Neuronal stem cell (in vitro differentiated cells): ENCODE measurements around the gene CNPY1.

Source experiments
- DNase-seq: peaks from one replicate; pipeline ENCODE4 v3.0.0-alpha.2; 2013; ENCODE audit warnings: low spot score
- H2AFZ ChIP-seq: one replicate; pipeline ENCODE4 v1.6.1; 2013; ENCODE audit warnings: mild to moderate bottlenecking, low read length, inconsistent platforms
- H2AK5ac ChIP-seq: 2 replicates; pipeline ENCODE4 v1.6.1; 2013; ENCODE audit warnings: low read depth, mild to moderate bottlenecking, inconsistent platforms, low read length, moderate library complexity, mixed read lengths
- H2BK120ac ChIP-seq: 2 replicates; pipeline ENCODE4 v1.6.1; 2013; ENCODE audit warnings: low read depth, mild to moderate bottlenecking, inconsistent platforms, low read length, moderate library complexity, mixed read lengths
- H2BK12ac ChIP-seq: one replicate; pipeline ENCODE4 v1.6.1; 2013; ENCODE audit warnings: low read length, inconsistent platforms
- H2BK15ac ChIP-seq: 2 replicates; pipeline ENCODE4 v1.6.1; 2013; ENCODE audit warnings: mild to moderate bottlenecking, low read length, inconsistent platforms, mixed read lengths
- H2BK5ac ChIP-seq: one replicate; pipeline ENCODE4 v1.6.1; 2013; ENCODE audit warnings: inconsistent platforms, mild to moderate bottlenecking, low read length, moderate library complexity
- H3K14ac ChIP-seq: one replicate; pipeline ENCODE4 v1.6.1; 2013; ENCODE audit warnings: low read length, inconsistent platforms
- H3K18ac ChIP-seq: 2 replicates; pipeline ENCODE4 v1.6.1; 2013; ENCODE audit warnings: low read length, inconsistent platforms
- H3K23ac ChIP-seq: 2 replicates; pipeline ENCODE4 v1.6.1; 2013; ENCODE audit warnings: low read depth, mild to moderate bottlenecking, mixed read lengths, low read length, inconsistent platforms; ENCODE audit not compliant: poor library complexity
- H3K27ac ChIP-seq: replicated peaks from 3 replicates; pipeline ENCODE4 v1.5.1; 2013; ENCODE audit warnings: low read length, inconsistent platforms
- H3K27me3 ChIP-seq, 3 experiments: 2 replicates each; pipeline ENCODE4 v1.6.1; 2013; ENCODE audit warnings: low read length in 3 of 3, mild to moderate bottlenecking in 2 of 3, inconsistent platforms in 1 of 3, low read depth in 1 of 3, mixed read lengths in 1 of 3, moderate library complexity in 1 of 3; ENCODE audit not compliant: control insufficient read depth in 3 of 3, insufficient read depth in 3 of 3
- H3K36me3 ChIP-seq, 2 donors: replicated peaks in 1 of 2; 2 replicates each; pipeline ENCODE4 v1.6.1; 2013; ENCODE audit warnings: low read length in 2 of 2; ENCODE audit not compliant: control insufficient read depth in 2 of 2, insufficient read depth in 2 of 2
- H3K4ac ChIP-seq: 2 replicates; pipeline ENCODE4 v1.6.1; 2013; ENCODE audit warnings: inconsistent platforms, mild to moderate bottlenecking, low read length, moderate library complexity
- H3K4me1 ChIP-seq, 2 donors: 1 replicate in 1 of 2; 2 replicates in 1 of 2; pipeline ENCODE4 v1.6.1; 2013; ENCODE audit warnings: low read length in 2 of 2, low read depth in 1 of 2; ENCODE audit not compliant: control insufficient read depth in 2 of 2, insufficient read depth in 1 of 2
- H3K4me2 ChIP-seq: one replicate; pipeline ENCODE4 v1.6.1; 2013; ENCODE audit warnings: mild to moderate bottlenecking, low read length, inconsistent platforms; ENCODE audit not compliant: insufficient read depth, poor library complexity, severe bottlenecking
- H3K4me3 ChIP-seq, 2 donors: 2 replicates each; pipeline ENCODE4 v1.5.1; 2013; ENCODE audit warnings: low read length in 2 of 2, mild to moderate bottlenecking in 2 of 2, inconsistent platforms in 1 of 2, moderate library complexity in 1 of 2
- H3K79me1 ChIP-seq: one replicate; pipeline ENCODE4 v1.6.1; 2013; ENCODE audit warnings: low read depth, mild to moderate bottlenecking, inconsistent platforms, low read length, moderate library complexity
- H3K9ac ChIP-seq: one replicate; pipeline ENCODE4 v1.6.1; 2013; ENCODE audit warnings: mild to moderate bottlenecking, low read depth, low read length, inconsistent platforms; ENCODE audit not compliant: poor library complexity
- H3K9me3 ChIP-seq, 2 donors: replicated peaks in 1 of 2; 2 replicates each; pipeline versions ENCODE3 to v1.6.1; 2013; ENCODE audit warnings: low read length in 2 of 2, mild to moderate bottlenecking in 2 of 2, inconsistent platforms in 1 of 2, low read depth in 1 of 2, mixed read lengths in 1 of 2, moderate library complexity in 1 of 2; ENCODE audit not compliant: control insufficient read depth in 2 of 2, insufficient read depth in 1 of 2
- H4K8ac ChIP-seq: one replicate; pipeline ENCODE4 v1.6.1; 2013; ENCODE audit warnings: low read depth, mild to moderate bottlenecking, inconsistent platforms, low read length, moderate library complexity
- H4K91ac ChIP-seq: one replicate; pipeline ENCODE4 v1.6.1; 2013; ENCODE audit warnings: low read length, low read depth, mild to moderate bottlenecking, inconsistent platforms; ENCODE audit not compliant: poor library complexity
- WGBS, 2 donors: extraction: QIAGEN DNeasy Blood & Tissue Kit; methylation state at CpG; one replicate each; pipeline ENCODE4 v1.1.7; 2013; ENCODE audit warnings: missing lambda C conversion rate in 2 of 2, mixed read lengths in 1 of 2; ENCODE audit not compliant: insufficient read length in 2 of 2, insufficient replicate concordance in 1 of 2; ENCODE audit errors: extremely low coverage in 2 of 2; 5-methylcytosine and 5-hydroxymethylcytosine counted together

Gene CNPY1

DNA sequence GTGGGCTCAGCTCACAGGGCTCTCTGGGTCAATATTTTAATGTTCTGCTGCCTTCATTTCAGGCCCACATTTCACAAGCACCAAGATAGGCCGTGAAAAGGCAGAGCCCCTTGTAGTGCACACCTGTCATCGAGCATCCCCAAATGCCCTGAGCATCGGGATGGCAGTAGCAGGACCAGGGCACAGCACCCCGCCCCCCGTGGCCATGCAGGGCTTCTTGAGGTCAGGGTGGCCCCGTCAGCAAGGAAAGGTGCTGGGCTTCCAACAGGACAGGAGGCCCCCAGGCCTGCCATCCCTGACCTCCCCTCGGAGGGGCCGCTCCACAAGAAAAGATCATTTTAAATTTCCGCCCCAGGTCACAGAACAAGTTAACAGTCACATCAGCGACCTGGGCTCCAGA lies 2.9 kb upstream of the CNPY1 start:
- Histone ChIP-seq H4K91ac (no peak overlapping the region), H3K23ac (no peak overlapping the region), H3K79me1 (no peaks in the 10 kb centered on the region), H3K4me1 (peaks cover 2 to 8% of the 10 kb centered on the region in 2 donors), H2BK120ac (no peak overlapping the region), H3K4me2 (no peak overlapping the region), H2BK12ac (no peak overlapping the region), H2BK15ac (no peak overlapping the region), H3K36me3 (no peaks in the 10 kb centered on the region), H3K27ac (no peak overlapping the region), H2AFZ (no peak overlapping the region), H3K9me3 (peaks cover 3 to 9% of the 10 kb centered on the region in 2 donors), H3K18ac (peak overlapping the region; percentile 63), H3K4ac (no peak overlapping the region), H2BK5ac (no peak overlapping the region), H4K8ac (no peak overlapping the region), H3K4me3 (no peak overlapping the region), H2AK5ac (no peak overlapping the region), H3K9ac (no peak overlapping the region), H3K14ac (no peak overlapping the region), H3K27me3 (peaks cover 0 to 22% (median 0%) of the 10 kb centered on the region in 3 experiments)
- DNase-seq = no peak
- no CpG with 5 or more reads among the region's 10 CpGs for WGBS, 2 donors

DNA sequence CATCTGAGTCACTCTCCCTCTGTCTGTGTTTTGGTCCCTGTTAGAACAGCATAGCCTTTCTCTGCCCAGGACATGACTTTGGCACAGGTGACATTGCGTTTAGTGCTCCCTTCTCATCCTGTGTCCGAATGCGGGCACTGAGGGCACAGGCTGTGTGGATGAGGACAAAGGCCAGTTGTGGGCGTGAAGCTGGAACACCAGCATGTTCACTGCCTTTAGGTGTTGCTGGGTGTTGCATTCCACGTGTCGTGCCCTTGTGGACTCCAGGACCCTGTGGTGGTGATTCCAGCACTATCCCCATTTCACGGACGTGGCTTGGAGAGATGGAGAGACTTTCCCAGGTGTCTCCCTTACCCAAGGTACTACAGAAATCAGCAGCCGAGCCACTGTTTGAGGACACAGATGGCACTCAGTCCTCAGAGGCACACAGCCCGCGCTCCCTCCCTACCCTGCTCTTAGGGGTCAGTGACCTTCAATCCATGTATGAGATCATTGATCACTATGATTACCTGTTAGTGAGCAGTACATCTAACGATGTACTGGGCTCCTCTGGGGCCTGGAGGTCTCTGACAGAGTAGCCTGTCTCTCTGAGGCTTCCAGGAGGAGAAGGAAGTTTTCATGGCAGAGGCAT lies 917 bp upstream of the CNPY1 start:
- no peak overlapping the region for H3K14ac ChIP-seq
- H2BK120ac ChIP-seq = no peak overlapping the region
- no peak overlapping the region for H2BK15ac ChIP-seq
- no peak overlapping the region for H2BK12ac ChIP-seq
- peaks cover 0 to 22% (median 0%) of the 10 kb centered on the region in 3 experiments for H3K27me3 ChIP-seq
- H3K23ac ChIP-seq = peak overlapping the region; percentile 9
- H3K27ac ChIP-seq = no peak overlapping the region
- DNase-seq = no peak
- H3K9me3 ChIP-seq = peaks cover 0 to 4% of the 10 kb centered on the region in 2 donors
- no peak overlapping the region for H4K8ac ChIP-seq
- H2AFZ ChIP-seq = no peak overlapping the region
- H4K91ac ChIP-seq = no peak overlapping the region
- no peak overlapping the region for H3K4ac ChIP-seq
- no peak overlapping the region for H3K9ac ChIP-seq
- H2BK5ac ChIP-seq = no peak overlapping the region
- no CpG with 5 or more reads among the region's 12 CpGs for WGBS, 2 donors
- no peak overlapping the region for H3K4me2 ChIP-seq
- H3K4me3 ChIP-seq = no peak overlapping the region
- H3K4me1 ChIP-seq = peaks cover 13 to 28% of the 10 kb centered on the region in 2 donors
- no peak overlapping the region for H2AK5ac ChIP-seq
- no peaks in the 10 kb centered on the region for H3K79me1 ChIP-seq
- H3K18ac ChIP-seq = no peak overlapping the region
- H3K36me3 ChIP-seq = no peaks in the 10 kb centered on the region

DNA sequence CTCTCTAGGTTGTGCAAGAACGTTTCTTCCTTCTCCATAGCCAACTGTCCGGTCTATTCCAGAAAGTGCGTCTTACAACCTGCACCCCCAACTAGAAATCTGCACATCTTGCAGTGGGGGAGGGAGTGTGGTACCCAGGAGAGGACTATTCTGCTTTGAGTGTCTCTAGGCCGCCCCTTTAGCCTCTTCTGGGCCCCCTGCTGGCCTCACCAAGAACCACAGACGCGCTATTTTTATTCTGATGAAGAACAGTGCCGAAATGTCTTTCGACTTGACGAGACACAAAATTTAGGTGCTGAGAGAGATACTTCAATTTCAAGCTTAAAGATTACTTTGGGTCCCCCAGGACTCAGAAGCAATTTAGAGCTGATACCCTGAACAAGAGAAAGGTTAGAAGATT lies 1.0 kb downstream of the CNPY1 start:
- H3K27me3 ChIP-seq = peaks cover 0 to 15% (median 0%) of the 10 kb centered on the region in 3 experiments
- WGBS, 2 donors = no CpG with 5 or more reads among the region's 9 CpGs
- H3K4ac ChIP-seq = no peak overlapping the region
- no peaks in the 10 kb centered on the region for H3K79me1 ChIP-seq
- no peak overlapping the region for H3K27ac ChIP-seq
- no peaks in the 10 kb centered on the region for H3K36me3 ChIP-seq
- H4K8ac ChIP-seq = no peak overlapping the region
- H2AFZ ChIP-seq = no peak overlapping the region
- no peak overlapping the region for H2BK120ac ChIP-seq
- H3K14ac ChIP-seq = no peak overlapping the region
- no peak overlapping the region for H3K9ac ChIP-seq
- no peaks in the 10 kb centered on the region for H3K9me3 ChIP-seq
- no peak overlapping the region for H4K91ac ChIP-seq
- no peak overlapping the region for H2BK15ac ChIP-seq
- no peak overlapping the region for H3K4me3 ChIP-seq
- no peak overlapping the region for H2BK12ac ChIP-seq
- H2AK5ac ChIP-seq = no peak overlapping the region
- H2BK5ac ChIP-seq = no peak overlapping the region
- H3K23ac ChIP-seq = no peak overlapping the region
- no peak overlapping the region for H3K18ac ChIP-seq
- no peak for DNase-seq
- H3K4me1 ChIP-seq = peaks cover 15 to 37% of the 10 kb centered on the region in 2 donors
- H3K4me2 ChIP-seq = no peak overlapping the region

DNA sequence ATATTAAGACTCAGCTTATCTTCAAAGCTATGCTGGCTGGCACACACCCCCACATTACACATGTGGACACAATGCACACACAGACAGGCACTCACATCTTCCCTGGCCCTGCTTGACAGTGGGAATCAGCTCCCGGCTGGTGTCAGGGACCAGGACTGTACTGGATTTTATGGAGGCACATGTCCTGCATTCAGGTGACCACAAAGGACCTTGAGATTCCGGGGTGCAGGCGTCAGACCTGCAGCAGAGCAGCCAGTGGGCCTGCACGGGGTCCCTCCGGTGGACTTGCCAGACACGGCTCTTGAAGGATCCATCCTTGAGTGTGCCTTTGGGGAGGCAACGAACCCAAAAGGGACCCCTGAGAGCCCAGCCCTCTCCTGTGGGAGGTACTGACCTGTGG lies 1.9 kb downstream of the CNPY1 start:
- Histone ChIP-seq H3K4me1 (peaks cover 16 to 46% of the 10 kb centered on the region in 2 donors), H3K4me2 (no peak overlapping the region), H4K91ac (no peak overlapping the region), H4K8ac (no peak overlapping the region), H3K9me3 (no peaks in the 10 kb centered on the region), H3K23ac (no peak overlapping the region), H2BK15ac (no peak overlapping the region), H3K36me3 (no peaks in the 10 kb centered on the region), H2AK5ac (no peak overlapping the region), H3K4me3 (no peak overlapping the region), H3K9ac (no peak overlapping the region), H2BK12ac (no peak overlapping the region), H2BK120ac (no peak overlapping the region), H2BK5ac (no peak overlapping the region), H3K4ac (no peak overlapping the region), H3K27me3 (peaks cover 0 to 10% (median 0%) of the 10 kb centered on the region in 3 experiments), H3K14ac (no peak overlapping the region), H3K79me1 (no peaks in the 10 kb centered on the region), H3K18ac (no peak overlapping the region), H2AFZ (peak overlapping the region; percentile 80), H3K27ac (no peak overlapping the region)
- no peak for DNase-seq
- no CpG with 5 or more reads among the region's 7 CpGs for WGBS, 2 donors
